Measurements from ENCODE around the gene BRPF1.
A peak's percentile ranks its signal among the peaks of the same experiment; 100 is the strongest.

The BRPF1 gene

GRCh38 chr3:9744162-9744561 lies 12.6 kb downstream of the BRPF1 start:
- no peak for TF ChIP-seq CTCF (conservative IDR thresholded peaks at IDR 0.05; ENCODE audit: low read length)
- no peak for DNase-seq (ENCODE audit: low read depth)
- H3K4me3 ChIP-seq (ENCODE audit: low read length), result no peak overlapping the region

DNA sequence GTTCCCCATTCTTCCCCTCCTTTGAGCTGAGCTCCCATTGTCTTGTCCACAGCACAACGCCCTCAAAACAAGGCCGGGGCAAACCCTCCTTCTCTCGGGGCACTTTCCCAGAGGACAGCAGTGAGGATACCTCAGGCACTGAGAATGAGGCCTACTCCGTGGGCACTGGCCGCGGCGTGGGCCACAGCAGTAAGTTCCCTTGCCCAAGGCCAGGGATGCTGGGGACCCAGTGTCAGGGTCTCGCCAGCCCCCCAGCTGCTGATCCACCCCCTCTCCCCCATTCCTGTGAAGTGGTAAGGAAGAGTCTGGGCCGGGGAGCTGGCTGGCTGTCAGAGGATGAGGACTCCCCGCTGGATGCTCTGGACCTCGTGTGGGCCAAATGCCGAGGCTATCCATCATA lies 14.0 kb downstream of the BRPF1 start:
- no peak for DNase-seq (ENCODE audit: low read depth)
- H3K4me3 ChIP-seq (ENCODE audit: low read length), result no peak overlapping the region
- TF ChIP-seq CTCF (conservative IDR thresholded peaks at IDR 0.05; ENCODE audit: low read length), result no peak

GRCh38 chr3:9746330-9746729 lies 14.8 kb downstream of the BRPF1 start:
- DNase-seq (ENCODE audit: low read depth), result peak; percentile 58
- no peak overlapping the region for H3K4me3 ChIP-seq (ENCODE audit: low read length)
- TF ChIP-seq CTCF (conservative IDR thresholded peaks at IDR 0.05; ENCODE audit: low read length), result no peak

DNA sequence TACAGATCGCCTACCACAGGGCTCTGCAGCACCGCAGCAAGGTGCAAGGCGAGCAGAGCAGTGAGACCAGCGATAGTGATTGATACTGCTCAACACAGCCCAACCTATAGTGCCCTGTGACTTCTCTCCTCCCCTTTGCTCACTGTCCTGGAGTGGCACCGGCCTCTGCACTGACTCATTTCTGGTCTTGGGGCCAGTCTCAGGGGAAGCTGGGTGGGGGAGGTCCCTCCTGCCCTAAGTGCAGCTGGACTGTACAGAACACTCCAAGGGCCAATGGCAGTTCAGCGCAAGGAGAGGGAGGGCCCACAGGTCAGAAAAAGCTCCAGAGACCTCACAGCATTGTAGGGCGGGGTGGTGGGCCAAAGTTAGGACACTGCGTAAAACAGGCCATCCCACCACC lies 15.7 kb downstream of the BRPF1 start:
- DNase-seq (ENCODE audit: low read depth), result peak; percentile 24
- H3K4me3 ChIP-seq (ENCODE audit: low read length), result no peak overlapping the region
- TF ChIP-seq CTCF (conservative IDR thresholded peaks at IDR 0.05; ENCODE audit: low read length), result no peak

GRCh38 chr3:9748031-9748430 lies 16.5 kb downstream of the BRPF1 start:
- no peak overlapping the region for H3K4me3 ChIP-seq (ENCODE audit: low read length)
- DNase-seq (ENCODE audit: low read depth), result no peak
- no peak for TF ChIP-seq CTCF (conservative IDR thresholded peaks at IDR 0.05; ENCODE audit: low read length)

GRCh38 chr3:9749296-9749644 lies 17.7 kb downstream of the BRPF1 start:
- DNase-seq (ENCODE audit: low read depth), result no peak
- peak overlapping the region; percentile 61 for H3K4me3 ChIP-seq (ENCODE audit: low read length)
- TF ChIP-seq CTCF (conservative IDR thresholded peaks at IDR 0.05; ENCODE audit: low read length), result no peak; the same call in 1 of the 2 replicates

GRCh38 chr3:9749645-9750555 lies 18.4 kb downstream of the BRPF1 start, which contains the start of gene OGG1:
TSS of gene OGG1 (plus strand) at chr3:9749952. CDS start at chr3:9750287, 335 bp downstream.
- peak within 1 kb of the TSS; percentile 93 for H3K4me3 ChIP-seq (ENCODE audit: low read length)
- TF ChIP-seq CTCF (conservative IDR thresholded peaks at IDR 0.05; ENCODE audit: low read length), result no peak
- DNase-seq (ENCODE audit: low read depth), result peak; percentile 98

Measured in AG10803 (cell line).